CD4-positive, alpha-beta T cell treated with Interleukin-15 for 4 hours (primary cell): ENCODE results near the gene EXOC3L4.
"Not testable (repeated sequence)": the region's sequence is repeated elsewhere in the genome, so short reads cannot be mapped to it uniquely, and the experiment has no call there.

ENCODE experiments used
- DNase-seq: peaks from one replicate; pipeline ENCODE4 v3.0.0-alpha.2; 2020; ENCODE audit warnings: low spot score

Gene EXOC3L4

DNA sequence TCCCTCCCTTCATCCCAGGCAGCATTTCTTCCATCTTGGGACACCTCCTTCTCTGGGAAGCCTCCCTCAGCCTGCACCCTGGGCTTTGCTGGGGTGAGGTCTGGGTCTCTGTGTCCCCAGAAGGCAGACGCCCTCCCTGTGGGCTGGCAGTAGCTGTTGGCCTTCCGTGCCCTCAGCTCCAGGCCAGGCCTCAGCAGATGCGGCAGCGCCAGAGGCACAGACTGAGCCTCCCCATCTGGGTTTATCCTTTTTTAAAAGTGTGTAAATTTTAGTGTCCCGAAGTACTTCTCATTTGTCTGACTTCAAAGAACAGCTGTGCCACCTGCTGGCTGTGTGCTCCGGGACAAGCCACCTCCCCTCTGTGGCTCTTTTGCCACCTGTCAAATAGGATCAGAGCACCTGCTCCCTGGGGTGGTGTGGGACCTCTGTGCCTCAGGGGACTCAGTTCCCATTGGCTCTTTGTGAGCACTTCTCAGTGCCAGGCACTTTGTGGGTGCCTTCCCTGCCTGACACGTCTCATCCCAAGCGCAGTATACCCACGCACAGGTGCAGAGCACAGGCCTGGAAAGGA is 11.1 kb downstream of the EXOC3L4 start:
- DNase-seq = no peak

DNA sequence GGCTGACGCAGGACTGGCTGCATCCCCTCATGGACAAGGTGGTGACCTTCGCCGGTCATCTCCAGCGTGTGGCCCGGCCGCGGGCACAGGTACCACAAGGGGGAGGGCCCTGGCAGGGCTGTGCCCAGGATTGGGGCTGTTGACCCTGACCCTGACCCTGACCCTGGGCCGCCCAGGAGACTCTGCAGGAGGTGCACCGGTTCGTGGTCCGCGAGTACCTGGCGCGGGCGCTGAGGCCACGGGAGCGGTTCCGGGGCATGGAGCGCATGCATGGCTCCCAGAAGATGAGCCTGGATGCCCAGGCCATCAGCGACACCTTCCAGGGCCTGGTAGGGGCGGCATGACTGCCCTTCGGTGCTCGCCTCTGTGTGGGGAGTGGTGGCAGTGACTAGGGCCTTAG is 12.9 kb downstream of the EXOC3L4 start:
- no peak for DNase-seq

DNA sequence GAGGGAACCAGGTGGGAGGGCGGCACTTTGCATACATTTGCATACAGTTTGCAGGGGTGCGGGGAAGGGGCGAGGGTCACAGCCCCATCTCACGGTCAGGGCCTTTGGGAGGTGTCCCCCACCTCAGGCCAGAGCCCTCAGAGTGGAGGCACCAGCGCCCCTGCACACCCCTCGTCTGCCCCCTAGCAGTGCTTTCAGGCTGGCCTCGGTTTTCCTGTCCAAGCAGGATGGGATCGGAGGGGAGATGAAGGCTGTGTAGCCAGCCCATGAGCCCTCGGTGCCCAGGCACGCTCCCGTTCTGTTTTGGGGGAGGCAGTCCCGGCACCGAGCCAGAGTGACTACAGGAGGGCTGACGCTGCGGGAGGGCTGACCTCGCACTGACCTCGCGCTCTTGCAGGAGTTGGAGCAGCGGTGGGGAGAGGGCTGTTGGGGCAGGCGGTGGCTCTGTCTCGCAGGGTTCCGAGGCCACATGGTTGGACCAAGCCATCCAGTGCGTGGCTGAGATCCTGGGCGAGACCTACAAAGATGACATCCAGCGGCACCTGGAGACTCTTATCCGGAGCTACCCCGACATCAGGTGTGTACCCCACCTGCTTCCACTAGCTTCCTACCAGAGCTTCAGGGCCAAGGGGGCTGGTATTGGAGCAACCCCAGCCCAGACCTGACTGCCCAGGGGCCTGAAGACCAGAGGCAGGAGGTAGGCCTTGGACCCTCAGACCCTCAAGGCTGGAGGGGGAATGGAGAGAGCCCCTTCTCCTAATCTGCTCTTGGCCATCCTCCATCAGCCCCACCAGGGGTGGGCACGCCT is 13.6 kb downstream of the EXOC3L4 start:
- no peak for DNase-seq

DNA sequence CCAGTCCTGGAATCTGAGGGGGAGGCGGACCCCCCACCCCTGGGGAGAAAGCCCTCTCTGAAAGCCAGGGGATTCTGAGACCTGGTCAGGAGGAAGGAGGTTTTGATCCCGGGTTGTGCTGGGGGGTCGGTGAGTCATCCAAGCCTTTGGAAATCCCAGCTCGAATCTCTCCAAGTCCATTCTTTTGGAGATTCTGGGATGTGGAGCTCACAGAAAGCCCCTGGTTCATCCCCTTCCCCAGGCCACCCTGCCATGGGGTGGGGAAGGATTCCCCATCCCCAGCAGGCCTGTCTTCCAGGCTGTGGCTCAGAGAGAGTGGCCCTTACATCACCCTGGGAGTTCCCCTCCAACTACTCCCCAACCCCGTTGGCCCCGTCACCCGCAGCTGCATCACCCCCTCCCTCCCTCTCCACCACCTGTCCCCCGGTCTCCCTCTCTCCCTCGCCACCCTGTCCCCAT is 14.3 kb downstream of the EXOC3L4 start:
- DNase-seq = no peak

DNA sequence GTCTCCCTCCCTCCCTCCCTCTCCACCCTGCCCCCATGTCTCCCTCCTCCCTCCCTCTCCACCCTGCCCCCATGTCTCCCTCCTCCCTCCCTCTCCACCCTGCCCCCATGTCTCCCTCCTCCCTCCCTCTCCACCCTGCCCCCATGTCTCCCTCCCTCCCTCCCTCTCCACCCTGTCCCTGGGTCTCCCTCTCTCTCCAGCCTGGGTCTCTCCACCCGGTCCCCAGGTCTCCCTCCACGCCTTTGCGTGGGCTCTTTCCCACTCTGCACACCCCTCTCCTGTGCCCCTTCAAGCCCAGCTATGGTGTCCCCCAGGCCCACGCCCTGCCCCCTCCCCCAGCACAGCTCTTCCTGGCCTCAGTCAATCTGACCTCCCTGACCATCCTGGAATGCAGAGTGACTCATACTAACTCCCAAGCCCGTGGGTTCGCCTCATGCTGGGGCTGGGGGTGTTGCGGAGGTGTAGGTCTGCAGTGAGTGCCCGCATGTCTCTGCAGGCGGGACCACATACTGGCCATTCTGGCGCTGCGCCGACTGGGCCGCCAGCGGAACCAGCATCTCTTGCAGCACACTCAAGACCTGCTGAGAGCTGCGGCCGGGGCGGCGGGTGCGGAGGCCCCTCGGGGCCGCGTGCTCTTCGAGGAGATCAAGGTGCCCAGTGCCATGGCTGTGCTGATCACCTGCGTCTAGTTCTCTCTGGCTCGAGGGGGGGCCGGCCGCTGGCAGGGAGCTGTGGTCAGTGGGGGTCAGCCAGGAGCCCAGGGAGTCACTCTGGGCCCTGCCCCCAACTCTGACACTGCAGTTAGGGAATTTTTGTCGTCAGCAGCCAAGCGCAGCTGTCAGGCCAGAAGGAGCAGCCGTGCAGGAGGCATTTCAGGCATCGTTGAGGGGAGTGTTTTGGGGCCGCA is 15.3 kb downstream of the EXOC3L4 start:
- no peak for DNase-seq

DNA sequence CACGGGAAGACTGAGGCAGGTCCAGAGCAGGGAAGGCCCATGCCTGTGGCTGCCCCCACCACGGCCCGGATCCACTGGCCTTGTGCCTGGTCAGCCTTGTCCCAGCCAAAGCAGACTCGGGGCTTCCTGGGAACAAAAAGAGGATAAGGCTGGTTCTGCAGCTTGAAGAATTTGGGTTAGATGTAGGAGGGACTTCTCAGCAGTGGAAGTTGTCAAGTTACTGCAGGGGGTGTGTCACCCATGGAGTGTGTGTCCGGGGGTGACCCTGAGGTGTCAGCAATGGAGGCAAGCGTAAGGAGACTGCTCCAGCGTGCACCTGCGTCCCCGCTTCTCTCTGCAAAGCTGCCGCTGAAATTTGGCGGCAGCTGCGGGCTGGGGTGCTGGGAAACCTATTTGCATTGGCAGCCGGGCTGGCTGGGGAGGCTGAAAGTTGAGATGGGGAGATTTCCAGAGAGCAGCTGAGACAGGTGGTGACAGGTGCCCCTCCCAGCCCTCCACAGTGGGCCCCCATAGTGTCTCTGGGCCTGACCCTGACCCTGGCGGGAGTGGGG is 16.2 kb downstream of the EXOC3L4 start:
- no peak for DNase-seq

DNA sequence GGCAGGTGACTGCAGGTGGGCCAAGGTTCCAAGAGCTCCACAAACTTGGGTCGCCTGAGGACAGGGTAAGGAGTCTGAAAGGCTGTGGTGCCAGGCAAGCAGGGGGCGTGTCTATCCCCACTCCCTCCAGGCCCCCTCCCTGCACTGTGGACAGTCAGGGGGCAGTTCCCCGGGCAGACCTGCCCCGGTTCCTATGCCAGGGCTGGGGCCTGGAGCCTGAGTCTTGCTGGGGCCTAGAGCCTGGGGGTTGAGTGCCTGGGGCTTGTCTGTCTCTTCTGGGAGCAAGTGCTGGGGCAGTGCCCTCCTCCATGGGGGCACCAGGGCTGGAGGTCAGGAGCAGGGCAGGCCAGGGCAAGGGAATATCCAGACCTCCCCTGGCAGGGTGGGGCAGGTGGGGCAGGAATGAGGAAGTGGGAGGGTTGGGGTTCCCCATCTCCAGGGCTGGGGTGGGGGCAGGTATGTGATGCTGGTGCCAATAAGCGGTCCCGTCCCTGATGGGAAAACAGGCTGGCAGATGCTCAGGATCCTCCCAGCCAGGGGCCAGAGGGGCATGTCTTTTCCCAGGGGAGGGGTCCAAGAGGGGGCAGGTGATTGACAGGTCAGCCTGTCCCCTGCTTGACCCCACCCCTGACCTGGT is 16.8 kb downstream of the EXOC3L4 start:
- DNase-seq = no peak

DNA sequence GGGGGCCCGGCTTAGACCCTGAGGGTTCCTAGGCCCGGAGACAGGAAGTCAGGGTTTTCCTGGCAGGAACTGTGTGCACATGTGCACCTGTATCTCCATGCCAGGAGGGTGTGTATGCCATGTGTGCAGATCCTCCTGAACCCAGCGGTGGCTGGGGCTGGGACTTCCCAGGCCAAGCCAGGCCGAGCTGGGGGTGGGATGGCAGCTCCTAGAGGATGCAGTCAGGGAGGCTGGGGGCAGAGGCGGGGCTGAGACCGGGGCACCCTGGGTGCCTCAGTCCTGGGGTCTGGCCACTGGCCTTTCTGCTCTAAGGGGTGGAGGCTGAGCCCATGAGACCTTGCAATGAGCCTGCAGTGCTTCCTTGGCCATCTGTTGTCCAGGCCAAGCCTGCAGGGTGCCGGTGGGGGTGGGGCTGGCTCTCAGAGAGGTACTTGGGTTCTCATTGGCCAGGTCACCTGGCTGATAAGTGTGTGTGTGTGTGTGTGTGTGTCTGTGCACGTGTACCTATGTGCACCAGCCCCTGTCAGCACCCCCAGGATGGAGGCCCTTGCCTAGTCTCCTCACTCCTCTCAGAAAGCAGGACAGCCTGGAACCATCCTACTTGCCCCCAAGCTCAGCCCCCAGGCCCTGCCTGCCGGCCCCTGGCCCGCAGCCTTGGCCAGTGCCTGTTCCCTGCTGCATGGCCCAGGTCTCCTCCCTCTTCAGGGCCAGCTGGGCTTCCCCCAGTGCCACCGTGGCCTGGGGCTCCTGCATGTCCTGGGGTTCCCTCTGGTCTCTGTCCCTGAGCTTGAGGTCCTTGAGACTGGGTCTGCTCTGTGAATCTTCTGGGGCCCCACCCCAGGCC is 18.1 kb downstream of the EXOC3L4 start:
- DNase-seq = no peak

DNA sequence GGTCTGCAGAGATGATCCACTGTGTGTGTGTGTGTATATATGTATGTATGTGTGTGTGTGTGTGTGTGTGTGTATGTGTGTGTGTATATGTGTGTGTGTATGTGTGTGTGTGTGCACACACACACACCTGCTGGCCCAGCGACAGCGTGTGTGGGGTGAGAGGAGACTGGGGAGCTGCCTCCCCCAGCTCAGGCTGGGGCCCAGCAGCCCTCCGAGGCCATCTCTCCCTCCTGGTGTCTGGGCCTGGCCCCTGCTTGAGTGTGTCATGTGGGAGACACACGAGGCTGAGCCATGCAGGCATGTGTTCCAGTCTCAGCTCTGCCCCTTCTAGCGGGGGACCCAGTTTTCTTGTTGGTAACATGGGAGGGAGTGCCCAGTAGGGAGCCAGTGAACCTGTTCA is 18.8 kb downstream of the EXOC3L4 start:
- no peak for DNase-seq

DNA sequence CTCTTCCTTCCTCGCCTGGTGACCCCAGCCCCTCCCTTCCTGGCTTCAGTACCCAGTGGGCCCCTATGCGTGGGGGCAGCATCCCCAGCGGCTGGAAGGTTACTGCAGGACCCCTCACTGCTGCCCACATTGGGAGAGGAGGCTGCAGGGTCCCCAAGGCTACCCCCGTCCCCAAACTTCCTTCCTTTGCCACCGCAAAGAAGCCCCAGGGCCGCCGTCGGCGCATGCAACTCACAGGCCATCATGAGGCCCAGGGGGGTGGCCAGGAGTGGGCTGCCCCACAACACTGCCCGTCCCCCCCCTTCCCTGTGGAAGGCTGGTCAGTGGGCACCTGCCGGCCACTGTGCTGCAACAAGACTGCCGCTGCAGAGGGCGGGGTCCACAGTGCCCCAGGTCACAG is 19.2 kb downstream of the EXOC3L4 start:
- no peak for DNase-seq

DNA sequence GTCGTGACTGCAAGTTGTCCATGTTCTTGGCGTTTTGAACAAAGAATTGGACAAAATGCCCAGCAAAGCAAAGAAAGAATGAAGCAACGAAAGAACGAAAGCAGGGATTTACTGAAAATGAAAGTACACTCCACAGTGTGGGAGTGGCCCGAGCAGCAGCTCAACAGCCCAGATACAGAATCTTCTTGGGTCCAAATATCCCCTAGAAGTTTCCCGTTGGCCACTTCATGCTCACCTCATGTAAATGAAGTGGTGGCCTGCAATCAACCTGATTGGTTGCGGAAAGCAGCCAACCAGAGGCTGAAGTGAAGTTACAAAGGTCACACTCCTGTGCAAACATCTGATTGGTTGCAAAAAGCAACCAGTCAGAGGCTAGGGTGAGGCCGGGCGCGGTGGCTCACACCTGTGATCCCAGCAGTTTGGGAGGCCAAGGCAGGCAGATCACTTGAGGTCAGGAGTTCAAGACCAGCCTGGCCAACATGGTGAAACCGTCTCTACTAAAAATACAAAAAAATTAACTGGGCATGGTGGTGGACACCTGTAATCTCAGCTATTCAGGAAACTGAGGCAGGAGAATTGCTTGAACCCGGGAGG is 20.7 kb downstream of the EXOC3L4 start:
- DNase-seq = not testable (repeated sequence)

DNA sequence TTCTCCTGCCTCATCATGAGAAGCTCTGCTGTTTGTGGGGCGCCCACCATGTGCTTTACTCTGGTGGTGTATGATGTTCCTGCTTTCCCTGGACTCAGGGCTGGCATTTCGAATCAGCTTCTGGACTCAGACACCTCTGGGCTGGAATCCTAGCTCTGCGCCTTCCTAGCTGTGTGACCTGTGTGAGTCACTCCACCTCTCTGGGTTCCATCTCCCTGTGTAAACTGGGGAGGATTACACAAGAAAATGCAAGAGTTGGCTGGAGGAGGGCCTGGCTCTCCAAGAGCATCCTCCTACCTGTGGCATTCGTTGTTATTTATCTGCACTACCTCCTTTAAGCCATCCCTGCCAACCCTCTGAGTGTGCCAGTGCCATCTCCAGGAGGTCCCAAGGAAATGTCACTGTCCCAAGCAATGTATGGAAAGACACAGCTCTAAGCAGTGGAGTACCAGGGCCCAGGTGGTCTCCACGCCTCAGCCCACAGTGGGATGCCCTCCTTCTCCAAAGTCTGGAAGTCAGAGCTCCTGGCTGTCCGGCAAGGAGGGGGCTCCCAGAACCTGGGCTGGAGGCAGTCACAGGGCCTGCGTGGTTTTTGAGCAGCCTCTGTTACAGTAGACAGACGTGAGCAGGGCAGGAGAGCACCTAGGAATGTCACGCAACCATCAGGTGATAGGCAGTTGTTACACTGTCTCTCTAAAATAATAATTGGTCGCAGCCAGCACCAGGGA is 21.5 kb downstream of the EXOC3L4 start:
- no peak for DNase-seq

DNA sequence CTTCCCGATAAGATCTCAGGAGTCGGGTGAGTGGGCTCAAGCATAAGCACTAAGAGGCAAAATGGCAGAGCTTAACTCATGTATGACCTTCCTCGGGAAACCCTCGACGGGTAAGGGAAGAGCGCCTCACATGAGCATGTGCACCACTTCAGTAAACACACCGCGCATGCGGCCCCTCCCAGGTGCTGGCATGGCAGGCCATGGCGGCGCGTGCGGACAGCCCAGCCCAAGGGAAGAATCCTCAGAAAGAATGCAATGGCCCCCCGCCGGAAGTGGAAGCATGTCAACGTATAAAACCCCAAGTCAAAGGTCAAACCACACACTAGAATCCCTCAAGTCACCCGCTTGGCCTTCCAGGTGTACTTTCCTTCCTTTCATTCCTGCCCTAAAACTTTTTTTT is 22.1 kb downstream of the EXOC3L4 start:
- DNase-seq = no peak

DNA sequence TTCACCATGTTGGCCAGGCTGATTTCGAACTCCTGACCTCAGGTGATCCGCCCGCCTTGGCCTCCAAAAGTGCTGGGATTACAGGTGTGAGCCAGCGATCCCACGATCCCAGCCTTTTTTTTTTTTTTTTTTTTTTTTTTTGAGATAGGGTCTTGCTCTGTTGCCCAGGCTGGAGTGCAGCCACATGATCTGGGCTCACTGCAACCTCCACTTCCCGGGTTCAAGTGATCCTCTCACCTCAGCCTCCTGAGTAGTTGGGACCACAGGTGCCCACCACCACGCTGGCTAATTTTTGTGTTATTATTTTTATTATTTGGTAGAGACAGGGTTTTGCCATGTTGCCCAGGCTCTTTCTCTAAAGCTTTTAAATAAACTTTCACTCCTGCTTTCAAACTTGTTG is 23.0 kb downstream of the EXOC3L4 start:
- not testable (repeated sequence) for DNase-seq

DNA sequence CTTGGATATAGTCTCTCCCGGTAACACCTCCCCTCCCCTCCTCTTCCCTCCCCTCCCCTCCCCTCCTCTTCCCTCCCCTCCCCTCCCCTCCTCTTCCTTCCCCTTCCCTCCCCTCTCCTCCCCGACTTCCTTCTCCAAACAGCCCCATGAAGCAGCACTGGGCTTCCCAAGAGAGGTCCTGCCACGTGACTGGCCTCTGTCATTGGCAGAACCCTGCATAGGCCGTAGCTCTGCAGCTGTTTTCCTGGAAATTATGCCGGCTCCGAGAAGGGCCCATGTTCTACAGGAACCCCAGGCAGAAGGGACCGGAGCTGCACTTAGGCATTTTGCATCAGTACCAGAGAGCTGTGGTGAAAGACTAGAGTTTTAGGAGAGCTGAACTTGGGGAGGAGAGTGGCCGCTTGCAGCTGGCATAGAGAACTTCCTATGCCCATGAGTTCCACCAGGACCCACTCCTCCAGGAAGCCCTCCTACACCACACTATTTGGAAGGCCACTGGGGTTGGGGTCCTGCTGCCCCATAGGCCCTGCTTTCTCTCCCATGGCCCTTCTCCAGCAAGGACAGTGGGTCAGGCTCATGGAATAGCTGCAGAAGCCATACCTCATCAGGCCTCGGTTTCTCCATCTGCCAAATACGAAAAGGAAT is 23.6 kb downstream of the EXOC3L4 start:
- DNase-seq = no peak

DNA sequence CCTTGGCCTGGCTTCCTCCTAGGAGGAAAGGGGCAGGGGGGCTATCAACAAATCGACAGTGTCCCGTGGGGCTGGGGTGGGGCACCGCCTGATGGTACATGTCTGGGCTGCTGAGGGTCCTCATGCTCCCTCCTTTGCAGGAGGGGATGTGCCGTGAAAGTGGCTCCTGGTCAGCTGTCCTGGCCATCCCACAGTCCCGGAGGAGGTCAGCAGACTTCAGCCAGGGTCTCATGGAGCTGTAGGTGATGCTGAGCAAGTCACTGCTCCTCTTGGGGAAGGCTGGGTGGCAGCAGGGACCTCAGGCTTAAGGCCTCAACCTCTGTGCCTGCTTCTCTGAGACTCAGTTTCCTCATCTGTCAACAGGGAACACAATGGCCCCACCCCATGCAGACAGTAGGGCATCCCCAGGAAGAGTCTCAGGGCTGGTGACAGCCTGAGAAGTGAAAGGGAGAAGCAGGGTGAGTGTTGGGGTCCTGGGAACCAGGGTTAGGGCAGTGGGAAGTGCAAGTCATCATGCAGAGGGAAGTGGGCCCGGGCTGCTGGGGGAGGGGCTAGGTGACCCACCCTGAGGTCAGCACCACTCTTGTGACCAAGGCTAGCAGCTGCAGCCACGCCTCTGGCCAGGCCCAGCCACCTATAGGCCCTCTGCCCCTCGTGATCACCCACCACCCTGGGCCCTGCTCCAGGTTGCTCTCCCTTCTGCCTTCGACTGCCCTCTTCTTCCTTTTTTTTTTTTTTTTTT is 24.3 kb downstream of the EXOC3L4 start:
- peak; percentile 10 for DNase-seq

DNA sequence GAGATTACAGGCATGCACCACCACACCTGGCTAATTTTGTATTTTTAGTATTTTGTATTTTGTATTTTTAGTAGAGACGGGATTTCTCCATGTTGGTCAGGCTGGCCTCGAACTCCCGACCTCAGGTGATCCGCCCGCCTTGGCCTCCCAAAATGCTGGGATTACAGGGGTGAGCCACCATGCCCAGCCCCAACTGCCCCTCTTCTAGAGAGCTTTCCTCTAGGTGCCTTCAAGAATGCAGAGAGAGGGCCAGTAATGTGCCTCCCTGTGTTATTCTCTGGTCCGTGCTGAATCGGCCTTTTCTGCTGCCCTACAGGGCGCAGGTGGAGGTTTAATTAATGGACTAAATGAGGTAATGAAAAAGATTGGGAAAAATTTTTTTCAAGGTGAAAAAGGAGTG is 25.0 kb downstream of the EXOC3L4 start:
- DNase-seq = not testable (repeated sequence)

DNA sequence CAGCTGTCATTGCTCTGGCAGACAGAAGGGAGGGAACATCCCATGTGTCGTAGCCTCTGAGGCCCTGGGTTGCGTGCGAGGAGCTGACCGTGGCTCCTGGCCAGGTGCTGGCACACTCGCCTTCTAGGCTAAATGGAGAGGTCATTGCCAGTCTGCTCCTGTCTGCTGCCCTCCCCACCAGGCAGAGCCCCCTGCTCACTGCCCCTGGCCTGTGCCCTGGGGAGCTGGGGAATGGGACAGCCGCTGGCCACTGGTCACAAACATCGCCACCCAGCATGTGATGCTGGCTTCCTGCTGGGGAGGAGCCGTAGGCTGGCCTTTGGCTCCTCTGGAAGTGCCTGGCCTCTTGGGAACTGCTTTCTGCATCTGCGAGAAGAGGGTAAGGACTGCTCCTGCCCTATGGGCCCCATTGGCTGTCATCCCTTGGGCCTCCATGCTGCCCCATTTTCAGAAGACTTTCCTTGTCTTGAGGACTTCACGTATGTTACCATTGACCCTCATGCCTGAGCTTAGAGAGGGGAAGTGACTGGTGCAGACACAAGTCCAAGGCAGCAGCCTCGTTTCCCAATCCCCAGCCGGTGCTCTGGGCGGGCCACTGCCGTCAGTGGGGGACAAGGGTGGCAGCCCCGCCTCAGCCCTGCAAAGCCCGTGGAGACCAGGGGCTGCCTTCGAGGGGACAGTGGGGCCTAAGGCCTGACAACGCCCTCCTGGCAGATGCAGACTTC is 26.8 kb downstream of the EXOC3L4 start:
- DNase-seq = no peak
